T-helper 2 cell treated with Interferon-gamma antibody and Interleukin-4, amounts not matched to agents 5 μg/mL and 100 μg/mL, for 36 hours (primary cell): ENCODE data around the gene PHKA1.
"Not testable (repeated sequence)": the region's sequence is repeated elsewhere in the genome, so short reads cannot be mapped to it uniquely, and the experiment has no call there.

Experiments used
- DNase-seq: peaks from one replicate; pipeline ENCODE4 v3.0.0; 2021; ENCODE audit warnings: low spot score
- H3K27ac Mint-ChIP-seq: one replicate; pipeline ENCODE4 v1.8.0; 2021; ENCODE audit warnings: mild to moderate bottlenecking, mixed read lengths
- H3K27me3 Mint-ChIP-seq: one replicate; pipeline ENCODE4 v1.8.0; 2021; ENCODE audit warnings: low read depth, mixed read lengths
- H3K36me3 Mint-ChIP-seq: one replicate; pipeline ENCODE4 v1.8.0; 2021; ENCODE audit warnings: low read depth, mixed read lengths
- H3K4me1 Mint-ChIP-seq: one replicate; pipeline ENCODE4 v1.8.0; 2021; ENCODE audit warnings: low read depth, mixed read lengths
- H3K4me3 Mint-ChIP-seq: one replicate; pipeline ENCODE4 v1.8.0; 2022; ENCODE audit warnings: mild to moderate bottlenecking, moderate library complexity, mixed read lengths
- H3K9me3 Mint-ChIP-seq: one replicate; pipeline ENCODE4 v1.8.0; 2021; ENCODE audit warnings: mixed read lengths

Gene PHKA1

GRCh38 chrX:72573158-72573511 lies 141.0 kb downstream of the PHKA1 start:
- DNase-seq: no peak
- H3K9me3 Mint-ChIP-seq: no peaks in the 10 kb centered on the region
- peaks cover 9% of the 10 kb centered on the region for H3K36me3 Mint-ChIP-seq
- H3K4me3 Mint-ChIP-seq: peak overlapping the region; percentile 98
- H3K27me3 Mint-ChIP-seq: peaks cover 9% of the 10 kb centered on the region
- H3K27ac Mint-ChIP-seq: peak overlapping the region; percentile 87
- peaks cover 7% of the 10 kb centered on the region for H3K4me1 Mint-ChIP-seq

- Mint-ChIP-seq H3K27me3 (peaks cover 9% of the 10 kb centered on the region), H3K27ac (peak within 1 kb of the TSS; percentile 87), H3K4me1 (peaks cover 7% of the 10 kb centered on the region)
These were observed 141.6 kb downstream of the PHKA1 start, which contains the start of gene HDAC8 for GRCh38 chrX:72572248-72573157. TSS of gene HDAC8 (minus strand) at chrX:72572843. CDS start at chrX:72572761, 82 bp downstream.

DNA sequence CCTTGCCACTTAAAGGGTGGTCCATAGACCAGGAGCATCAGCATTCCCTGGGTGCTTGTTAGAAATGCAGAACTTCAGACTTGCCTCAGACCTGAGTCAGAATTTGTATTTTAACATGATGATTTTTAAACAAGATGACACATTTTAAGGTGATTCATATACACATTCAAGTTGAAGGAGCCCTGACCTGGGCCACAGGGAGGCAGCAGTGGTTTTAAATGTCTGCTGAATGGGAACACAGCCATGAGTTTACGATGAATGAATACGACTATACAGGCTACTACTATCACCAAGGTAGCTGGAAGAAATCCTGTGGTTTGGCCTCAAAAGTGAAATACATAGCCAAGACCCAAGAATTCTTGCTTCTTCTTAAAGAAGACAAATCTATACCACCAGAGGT lies 144.3 kb downstream of the PHKA1 start:
- Mint-ChIP-seq H3K27me3 (no peaks in the 10 kb centered on the region), H3K4me3 (no peak overlapping the region), H3K36me3 (peaks cover 19% of the 10 kb centered on the region), H3K4me1 (peaks cover 7% of the 10 kb centered on the region), H3K9me3 (no peaks in the 10 kb centered on the region), H3K27ac (no peak overlapping the region)
- peak; percentile 4 for DNase-seq

More at GRCh38 chrX:72572248-72573157, 141.6 kb downstream of the PHKA1 start, which contains the start of gene HDAC8:
- Mint-ChIP-seq H3K9me3 (no peaks in the 10 kb centered on the region), H3K36me3 (peaks cover 13% of the 10 kb centered on the region), H3K4me3 (peak within 1 kb of the TSS; percentile 98)
- DNase-seq: peak; percentile 45

GRCh38 chrX:72568406-72569092 lies 145.6 kb downstream of the PHKA1 start:
- Mint-ChIP-seq H3K9me3 (no peaks in the 10 kb centered on the region), H3K36me3 (peaks cover 19% of the 10 kb centered on the region), H3K4me1 (peaks cover 7% of the 10 kb centered on the region), H3K27ac (no peak overlapping the region), H3K27me3 (no peaks in the 10 kb centered on the region), H3K4me3 (no peak overlapping the region)
- no peak for DNase-seq

DNA sequence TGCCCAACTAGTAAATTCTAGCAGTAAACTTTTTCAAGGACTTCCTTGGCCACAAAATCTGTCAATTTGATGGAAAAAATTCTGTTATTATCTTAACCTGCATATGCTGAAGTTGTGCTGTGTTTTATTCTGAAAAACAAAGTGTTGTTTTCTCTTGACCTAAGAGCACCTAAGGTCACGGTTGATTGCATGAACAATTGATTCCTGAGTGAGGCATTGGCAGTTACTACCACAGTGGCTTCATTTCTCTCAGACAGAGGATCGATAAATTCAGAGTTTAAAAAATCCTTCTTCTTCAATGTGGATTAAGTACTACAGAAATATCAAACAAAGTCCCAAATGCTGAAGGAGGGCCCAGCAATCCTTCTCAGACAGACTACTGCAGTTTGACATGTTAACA lies 147.7 kb downstream of the PHKA1 start:
- no peaks in the 10 kb centered on the region for H3K27me3 Mint-ChIP-seq
- no peak for DNase-seq
- H3K27ac Mint-ChIP-seq: no peak overlapping the region
- H3K36me3 Mint-ChIP-seq: peaks cover 27% of the 10 kb centered on the region
- H3K4me3 Mint-ChIP-seq: no peak overlapping the region
- peaks cover 2% of the 10 kb centered on the region for H3K4me1 Mint-ChIP-seq
- no peaks in the 10 kb centered on the region for H3K9me3 Mint-ChIP-seq

- not testable (repeated sequence) for H3K4me1 Mint-ChIP-seq, H3K27me3 Mint-ChIP-seq, H3K9me3 Mint-ChIP-seq, H3K4me3 Mint-ChIP-seq, H3K27ac Mint-ChIP-seq, DNase-seq
- H3K36me3 Mint-ChIP-seq: peaks cover 26% of the 10 kb centered on the region
These were observed 154.5 kb downstream of the PHKA1 start for GRCh38 chrX:72559655-72560054.

DNA sequence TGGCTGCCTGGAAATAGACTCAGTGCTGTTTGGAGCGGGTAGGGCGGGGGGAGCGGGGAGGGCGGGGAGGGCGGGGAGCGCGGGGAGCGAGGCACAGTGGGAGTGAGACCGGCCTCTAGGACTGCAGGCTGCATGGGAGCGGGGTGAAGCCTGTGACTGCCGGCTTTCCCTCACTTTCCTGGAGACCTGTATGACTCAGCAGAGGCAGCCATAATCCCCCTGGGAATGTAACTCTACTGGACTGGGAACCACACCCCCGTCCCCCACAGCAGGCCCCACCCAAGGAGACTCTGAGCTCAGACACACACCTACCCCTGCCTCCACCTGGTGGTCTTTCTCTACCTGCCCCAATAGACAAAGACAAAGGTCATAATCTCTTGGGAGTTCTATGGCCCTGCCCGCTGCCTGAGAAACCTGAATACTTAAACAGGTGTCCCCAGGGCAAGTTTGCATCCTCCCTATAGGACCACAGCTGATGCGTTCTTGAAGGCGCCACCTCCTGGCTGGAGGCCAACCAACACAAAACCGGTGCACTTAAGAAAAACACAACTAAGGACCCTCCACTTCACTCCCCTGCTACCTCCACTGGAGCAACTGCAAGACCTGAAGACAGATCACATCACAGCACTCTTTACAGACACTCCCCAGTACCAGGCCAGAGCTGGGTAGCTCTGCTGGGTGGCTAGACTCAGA lies 159.5 kb downstream of the PHKA1 start:
- Mint-ChIP-seq H3K27ac (no peak overlapping the region), H3K36me3 (peaks cover 13% of the 10 kb centered on the region), H3K27me3 (no peaks in the 10 kb centered on the region), H3K4me3 (no peak overlapping the region), H3K4me1 (peaks cover 6% of the 10 kb centered on the region), H3K9me3 (no peaks in the 10 kb centered on the region)
- no peak for DNase-seq

DNA sequence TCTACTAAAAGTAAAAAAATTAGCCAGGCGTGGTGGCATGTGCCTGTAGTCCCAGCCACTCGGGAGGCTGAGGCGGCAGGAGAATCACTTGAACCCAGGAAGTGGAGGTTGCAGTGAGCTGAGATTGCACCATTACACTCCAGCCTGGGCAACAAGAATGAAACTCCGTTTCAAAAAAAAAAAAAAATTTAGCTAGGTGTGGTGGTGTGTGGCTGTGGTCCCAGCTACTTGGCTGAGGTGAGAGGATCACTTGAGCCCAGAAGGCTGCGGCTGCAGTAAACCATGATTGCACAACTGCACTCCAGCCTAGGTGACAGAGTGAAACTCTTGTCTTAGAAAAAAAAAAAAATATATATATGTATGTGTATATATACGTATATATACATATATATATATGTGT lies 161.7 kb downstream of the PHKA1 start:
- H3K36me3 Mint-ChIP-seq, H3K27ac Mint-ChIP-seq, H3K27me3 Mint-ChIP-seq, H3K4me1 Mint-ChIP-seq, DNase-seq, H3K4me3 Mint-ChIP-seq, H3K9me3 Mint-ChIP-seq: not testable (repeated sequence)

GRCh38 chrX:72545990-72546389 lies 168.1 kb downstream of the PHKA1 start:
- peaks cover 5% of the 10 kb centered on the region for H3K4me1 Mint-ChIP-seq
- H3K27ac Mint-ChIP-seq: no peak overlapping the region
- no peak for DNase-seq
- no peaks in the 10 kb centered on the region for H3K9me3 Mint-ChIP-seq
- H3K27me3 Mint-ChIP-seq: no peaks in the 10 kb centered on the region
- peaks cover 13% of the 10 kb centered on the region for H3K36me3 Mint-ChIP-seq
- H3K4me3 Mint-ChIP-seq: no peak overlapping the region

DNA sequence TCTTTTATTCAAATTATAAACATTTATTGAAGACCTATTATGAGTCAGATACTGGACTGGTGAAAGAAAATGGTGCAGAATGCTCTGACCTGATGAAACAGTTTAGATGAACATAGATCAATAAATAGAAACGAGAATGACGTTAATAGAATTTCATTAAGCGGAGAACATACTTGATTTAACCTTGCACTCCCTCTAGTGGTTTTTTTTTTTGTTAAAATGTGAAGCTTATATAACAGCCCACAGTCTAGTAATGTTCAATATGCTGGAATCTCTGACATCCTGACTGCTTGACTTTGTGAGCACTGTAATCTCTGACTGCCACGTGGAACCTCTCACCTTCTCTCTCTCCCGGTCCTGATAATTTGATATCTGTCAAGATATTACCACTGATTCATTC lies 173.8 kb downstream of the PHKA1 start:
- H3K27ac Mint-ChIP-seq: no peak overlapping the region
- no peak overlapping the region for H3K4me3 Mint-ChIP-seq
- H3K27me3 Mint-ChIP-seq: no peaks in the 10 kb centered on the region
- H3K4me1 Mint-ChIP-seq: peaks cover 5% of the 10 kb centered on the region
- no peaks in the 10 kb centered on the region for H3K9me3 Mint-ChIP-seq
- no peak for DNase-seq
- H3K36me3 Mint-ChIP-seq: peaks cover 6% of the 10 kb centered on the region

GRCh38 chrX:72539822-72540221 lies 174.3 kb downstream of the PHKA1 start:
- H3K27ac Mint-ChIP-seq: no peak overlapping the region
- no peaks in the 10 kb centered on the region for H3K27me3 Mint-ChIP-seq
- peaks cover 6% of the 10 kb centered on the region for H3K36me3 Mint-ChIP-seq
- no peaks in the 10 kb centered on the region for H3K9me3 Mint-ChIP-seq
- no peak overlapping the region for H3K4me3 Mint-ChIP-seq
- DNase-seq: no peak
- H3K4me1 Mint-ChIP-seq: peaks cover 5% of the 10 kb centered on the region

DNA sequence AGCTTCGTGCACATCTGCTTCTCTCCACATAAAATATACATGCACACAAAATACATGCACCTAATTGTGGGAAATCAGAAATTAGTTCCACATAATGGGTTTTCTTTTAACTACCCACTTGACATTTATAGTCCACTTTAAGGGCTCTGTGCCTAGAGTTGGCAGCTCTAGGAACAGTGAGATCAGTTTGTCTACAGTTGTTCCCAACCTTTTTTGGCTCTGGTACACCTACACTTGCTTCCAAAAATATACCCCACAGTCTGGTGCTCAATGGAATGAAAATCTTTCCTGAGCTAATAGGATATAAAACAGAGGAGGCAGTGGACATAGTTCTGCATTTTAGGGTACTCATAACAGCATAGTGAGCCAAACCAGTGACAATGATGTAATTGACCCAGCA lies 177.6 kb downstream of the PHKA1 start:
- H3K36me3 Mint-ChIP-seq: peaks cover 3% of the 10 kb centered on the region
- H3K27me3 Mint-ChIP-seq: no peaks in the 10 kb centered on the region
- no peaks in the 10 kb centered on the region for H3K9me3 Mint-ChIP-seq
- no peaks in the 10 kb centered on the region for H3K4me1 Mint-ChIP-seq
- H3K4me3 Mint-ChIP-seq: no peak overlapping the region
- no peak overlapping the region for H3K27ac Mint-ChIP-seq
- DNase-seq: no peak

DNA sequence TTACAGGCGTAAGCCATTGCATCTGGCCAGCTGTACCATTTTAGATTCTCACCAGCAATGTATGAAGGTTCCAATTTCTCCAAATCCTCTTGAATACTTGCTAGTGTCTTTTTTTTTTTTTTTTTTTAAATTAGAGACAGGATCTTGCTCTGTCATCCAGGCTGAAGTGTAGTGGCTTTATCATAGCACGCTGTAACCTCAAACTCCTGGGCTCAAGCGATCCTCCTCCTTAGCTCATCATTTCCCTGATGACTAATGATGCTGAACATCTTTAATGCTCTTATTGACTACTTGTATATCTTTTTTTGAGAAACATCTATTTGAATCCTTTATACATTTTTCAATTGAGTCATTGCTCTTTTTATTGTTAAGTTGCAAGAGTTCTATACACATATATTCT lies 181.7 kb downstream of the PHKA1 start:
- peaks cover 4% of the 10 kb centered on the region for H3K4me1 Mint-ChIP-seq
- no peaks in the 10 kb centered on the region for H3K27me3 Mint-ChIP-seq
- peaks cover 10% of the 10 kb centered on the region for H3K36me3 Mint-ChIP-seq
- no peak overlapping the region for H3K4me3 Mint-ChIP-seq
- peaks cover 7% of the 10 kb centered on the region for H3K9me3 Mint-ChIP-seq
- H3K27ac Mint-ChIP-seq: no peak overlapping the region
- no peak for DNase-seq
